ENCODE measurements around the gene HTRA3. TPM values are rescaled to one million over a fixed set of nuclear protein-coding genes. Genes with fewer than 3 reads are reported as not detected.

Gene HTRA3
- total and polyA plus RNA-seq, 2 of the 8 experiments (the other 6 are each of a cell fraction or from before 2014, with no cell fraction given): 3.2 to 5.8 TPM

- no peak for TF ChIP-seq ATF3 (IDR thresholded peaks at IDR 0.05; ENCODE audit: insufficient read depth, low read depth, low read length)
- no peak for TF ChIP-seq RAD21 (IDR thresholded peaks at IDR 0.05 in 1 of 2, conservative IDR thresholded peaks at IDR 0.05 in 1 of 2; ENCODE audit: low read depth in 2 of 2, low read length in 2 of 2)
- TF ChIP-seq CBX8 (IDR thresholded peaks at IDR 0.05; ENCODE audit: borderline replicate concordance, low read depth, low read length): no peak
- TF ChIP-seq ATF2 (IDR thresholded peaks at IDR 0.05; ENCODE audit: low read length): no peak
- TF ChIP-seq BRCA1 (IDR thresholded peaks at IDR 0.05; ENCODE audit: low read depth, low read length): no peak
Measured at GRCh38 chr4:8224267-8224974, 45.1 kb upstream of the HTRA3 start (continued).

All from H1 (cell line).